HCT116 (cell line): Measurements from ENCODE around the gene ATXN1.

Experiments used
- ATF3 ChIP-seq: IDR thresholded peaks from 2 replicates; pipeline ENCODE4 v1.6.1; 2012
- CEBPB ChIP-seq: IDR thresholded peaks from 2 replicates; pipeline ENCODE4 v1.6.1; 2012; ENCODE audit warnings: low read depth
- CTCF ChIP-seq, 3 experiments: fragments of 200-600 bp in 1 of 3; sonication (generic) in 1 of 3; IDR thresholded peaks in 2 of 3; conservative IDR thresholded peaks in 1 of 3; 2 replicates each; pipeline ENCODE4 v1.5.1; 2012 to 2017; ENCODE audit warnings: low read depth in 2 of 3, low read length in 2 of 3, antibody characterized with exemption in 1 of 3, borderline replicate concordance in 1 of 3, control low read depth in 1 of 3, mild to moderate bottlenecking in 1 of 3, mixed read lengths in 1 of 3, mixed run types in 1 of 3, moderate library complexity in 1 of 3; ENCODE audit not compliant: insufficient read depth in 1 of 3
- POLR2A ChIP-seq: IDR thresholded peaks from 2 replicates; pipeline ENCODE4 v1.7.0; 2011; ENCODE audit warnings: borderline replicate concordance; ENCODE audit not compliant: insufficient read depth, insufficient read length; ENCODE audit errors: extremely low read depth
- POLR2AphosphoS5 ChIP-seq: IDR thresholded peaks from 2 replicates; pipeline ENCODE4 v1.6.1; 2011; ENCODE audit warnings: mild to moderate bottlenecking, low read depth, low read length, moderate library complexity
- SIN3A ChIP-seq: IDR thresholded peaks from 2 replicates; pipeline ENCODE4 v1.6.1; 2012; ENCODE audit warnings: low read depth
- ZNF274 ChIP-seq: fragments of 200-500 bp; sonication (Bioruptor generic); IDR thresholded peaks from 2 replicates; pipeline ENCODE4 v1.6.1; 2014; ENCODE audit warnings: mild to moderate bottlenecking, low read depth, low read length, inconsistent platforms

GRCh38 chr6:16783952-16784565 is 22.8 kb upstream of the ATXN1 start:
- no peak for TF ChIP-seq CTCF (IDR thresholded peaks at IDR 0.05 in 2 of 3, conservative IDR thresholded peaks at IDR 0.05 in 1 of 3; ENCODE audit: borderline replicate concordance in 1 of 3, insufficient read depth in 1 of 3, low read depth in 2 of 3, low read length in 2 of 3)
- TF ChIP-seq ATF3, result no peak
- no peak for TF ChIP-seq ZNF274
- no peak for TF ChIP-seq CEBPB
- no peak for TF ChIP-seq POLR2A
- no peak for TF ChIP-seq SIN3A
- TF ChIP-seq POLR2AphosphoS5, result no peak
